Measurements from ENCODE around the gene DYNLT4. TPM values are rescaled to one million over a fixed set of nuclear protein-coding genes. Genes with fewer than 3 reads are reported as not detected.

Gene DYNLT4
- total RNA-seq, 6 donors from 2014 or later, result 1.2 to 38.8 (median 10.9) TPM

- WGBS, 2 donors, result 93 to 95% methylated on average over 27 to 60 of the region's 70 CpGs
- Histone ChIP-seq H3K27ac (peak overlapping the region; percentile 93 to 99 (median 98)), H3K9me3 (no peaks in the 10 kb centered on the region), H3K4me1 (peaks cover 75 to 95% (median 89%) of the 10 kb centered on the region in 4 donors), H3K4me3 (peak overlapping the region in 1 of 4 donors; percentile 28), H3K36me3 (peaks cover 17 to 49% (median 42%) of the 10 kb centered on the region in 4 donors), H3K27me3 (no peaks in the 10 kb centered on the region)
- TF ChIP-seq, protein P1, sequence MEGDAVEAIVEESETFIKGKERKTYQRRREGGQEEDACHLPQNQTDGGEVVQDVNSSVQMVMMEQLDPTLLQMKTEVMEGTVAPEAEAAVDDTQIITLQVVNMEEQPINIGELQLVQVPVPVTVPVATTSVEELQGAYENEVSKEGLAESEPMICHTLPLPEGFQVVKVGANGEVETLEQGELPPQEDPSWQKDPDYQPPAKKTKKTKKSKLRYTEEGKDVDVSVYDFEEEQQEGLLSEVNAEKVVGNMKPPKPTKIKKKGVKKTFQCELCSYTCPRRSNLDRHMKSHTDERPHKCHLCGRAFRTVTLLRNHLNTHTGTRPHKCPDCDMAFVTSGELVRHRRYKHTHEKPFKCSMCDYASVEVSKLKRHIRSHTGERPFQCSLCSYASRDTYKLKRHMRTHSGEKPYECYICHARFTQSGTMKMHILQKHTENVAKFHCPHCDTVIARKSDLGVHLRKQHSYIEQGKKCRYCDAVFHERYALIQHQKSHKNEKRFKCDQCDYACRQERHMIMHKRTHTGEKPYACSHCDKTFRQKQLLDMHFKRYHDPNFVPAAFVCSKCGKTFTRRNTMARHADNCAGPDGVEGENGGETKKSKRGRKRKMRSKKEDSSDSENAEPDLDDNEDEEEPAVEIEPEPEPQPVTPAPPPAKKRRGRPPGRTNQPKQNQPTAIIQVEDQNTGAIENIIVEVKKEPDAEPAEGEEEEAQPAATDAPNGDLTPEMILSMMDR (IDR thresholded peaks at IDR 0.05), result peak in 1 of 6 experiments; percentile 8
- no peak for TF ChIP-seq EP300 (IDR thresholded peaks at IDR 0.05)
- DNase-seq (peak in 1 of 2 donors; percentile 89), ATAC-seq (ENCODE audit: low FRiP score in 2 of 2) (no peak)
Measured at GRCh38 chr1:44806025-44806703, 987 bp downstream of the DYNLT4 start.

- peak in 1 of 4 donors; percentile 1 for TF ChIP-seq POLR2A (IDR thresholded peaks at IDR 0.05)
- TF ChIP-seq, protein P1 (IDR thresholded peaks at IDR 0.05), result no peak
- no peaks in the 10 kb centered on the region for H3K27me3 ChIP-seq
- H3K36me3 ChIP-seq, result peaks cover 17 to 49% (median 42%) of the 10 kb centered on the region in 4 donors
- ATAC-seq (ENCODE audit: low FRiP score in 2 of 2) (no peak), DNase-seq (no peak)
- peak overlapping the region in 1 of 4 donors; percentile 28 for H3K4me3 ChIP-seq
- peak overlapping the region; percentile 93 to 99 (median 98) for H3K27ac ChIP-seq
- H3K4me1 ChIP-seq, result peaks cover 68 to 94% (median 82%) of the 10 kb centered on the region in 4 donors
- 88 to 98% methylated on average over 13 to 20 of the region's 20 CpGs for WGBS, 2 donors
- H3K9me3 ChIP-seq, result no peaks in the 10 kb centered on the region
Measured at GRCh38 chr1:44805311-44806024, 1.7 kb downstream of the DYNLT4 start.

GRCh38 chr1:44803312-44804095 is 3.6 kb downstream of the DYNLT4 start:
- peaks cover 55 to 82% (median 68%) of the 10 kb centered on the region in 4 donors for H3K4me1 ChIP-seq

GRCh38 chr1:44803062-44803311 is 4.2 kb downstream of the DYNLT4 start:
- H3K27me3 ChIP-seq, result no peaks in the 10 kb centered on the region
- peak overlapping the region in 1 of 4 donors; percentile 90 for H3K4me3 ChIP-seq
- TF ChIP-seq POLR2AphosphoS5 (IDR thresholded peaks at IDR 0.05) (no peak), POLR2A (IDR thresholded peaks at IDR 0.05) (no peak), EP300 (IDR thresholded peaks at IDR 0.05) (no peak)
- TF ChIP-seq, protein P1 (IDR thresholded peaks at IDR 0.05), result no peak
- peak overlapping the region; percentile 59 to 99 (median 86) for H3K27ac ChIP-seq
- no peak for DNase-seq
- peaks cover 17 to 49% (median 42%) of the 10 kb centered on the region in 4 donors for H3K36me3 ChIP-seq
- H3K9me3 ChIP-seq, result no peaks in the 10 kb centered on the region
- WGBS, 2 donors, result 85 to 93% methylated on average over 3 to 9 of the region's 9 CpGs
- peaks cover 49 to 77% (median 63%) of the 10 kb centered on the region in 4 donors for H3K4me1 ChIP-seq
- ATAC-seq (ENCODE audit: low FRiP score in 2 of 2), result no peak

More at GRCh38 chr1:44803312-44804095, 3.6 kb downstream of the DYNLT4 start:
- WGBS, 2 donors, result 79 to 89% methylated on average over 8 to 13 of the region's 13 CpGs
- TF ChIP-seq POLR2AphosphoS5 (IDR thresholded peaks at IDR 0.05) (no peak), EP300 (IDR thresholded peaks at IDR 0.05) (no peak), POLR2A (IDR thresholded peaks at IDR 0.05) (no peak)
- TF ChIP-seq, protein P1 (IDR thresholded peaks at IDR 0.05), result no peak
- Histone ChIP-seq H3K9me3 (no peaks in the 10 kb centered on the region), H3K27me3 (no peaks in the 10 kb centered on the region), H3K27ac (peak overlapping the region; percentile 59 to 99 (median 86)), H3K36me3 (peaks cover 17 to 49% (median 42%) of the 10 kb centered on the region in 4 donors), H3K4me3 (peak overlapping the region in 1 of 4 donors; percentile 90)
- DNase-seq (no peak), ATAC-seq (ENCODE audit: low FRiP score in 2 of 2) (no peak)
